ENCODE results near the gene CCDC68. TPM values are rescaled to one million over a fixed set of nuclear protein-coding genes. Genes with fewer than 3 reads are reported as not detected.

Gene CCDC68
- total RNA-seq, 3 donors from 2014 or later (not counting 1 experiment from before 2014, with no cell fraction given), result not detected

GRCh38 chr18:54883816-54884604, 75.3 kb downstream of the CCDC68 start:
- H3K27ac Mint-ChIP-seq, result peak overlapping the region in 1 of 2 donors; percentile 21
- H3K27ac ChIP-seq (ENCODE audit: low read length), result no peak overlapping the region
- H3K9me3 Mint-ChIP-seq, result no peaks in the 10 kb centered on the region
- no peaks in the 10 kb centered on the region for H3K9me3 ChIP-seq (ENCODE audit: control insufficient read depth, insufficient read depth, low read length)
- H3K36me3 ChIP-seq (ENCODE audit: control insufficient read depth, insufficient read depth, low read length), result peaks cover 52% of the 10 kb centered on the region
- H3K4me1 ChIP-seq (ENCODE audit: control insufficient read depth, insufficient read depth, low read length), result no peaks in the 10 kb centered on the region
- H3K4me1 Mint-ChIP-seq, result peaks cover 0 to 18% of the 10 kb centered on the region in 2 donors
- 96% methylated on average over 4 of the region's 6 CpGs for WGBS (ENCODE audit: insufficient coverage)
- ATAC-seq (no peak), DNase-seq (no peak)
- no peaks in the 10 kb centered on the region for H3K27me3 ChIP-seq (ENCODE audit: control insufficient read depth, insufficient read depth, low read length)
- no peak for TF ChIP-seq CTCF (IDR thresholded peaks at IDR 0.05)
- intact Hi-C loops (cut with micrococcal nuclease), result no loop called here
- H3K36me3 Mint-ChIP-seq, result peaks cover 24% of the 10 kb centered on the region
- H3K27me3 Mint-ChIP-seq (ENCODE audit: low read depth in 2 of 2), result no peaks in the 10 kb centered on the region
- no peak overlapping the region for H3K4me3 Mint-ChIP-seq
- H3K4me3 ChIP-seq (ENCODE audit: low read length), result no peak overlapping the region

GRCh38 chr18:54882318-54882717, 76.9 kb downstream of the CCDC68 start:
- ATAC-seq (no peak), DNase-seq (no peak)
- Mint-ChIP-seq H3K27ac (peak overlapping the region in 1 of 2 donors; percentile 6), H3K9me3 (no peaks in the 10 kb centered on the region), H3K27me3 (ENCODE audit: low read depth in 2 of 2) (no peaks in the 10 kb centered on the region), H3K4me1 (peaks cover 0 to 18% of the 10 kb centered on the region in 2 donors), H3K36me3 (peaks cover 10% of the 10 kb centered on the region), H3K4me3 (no peak overlapping the region)
- no peak overlapping the region for H3K4me3 ChIP-seq (ENCODE audit: low read length)
- H3K27me3 ChIP-seq (ENCODE audit: control insufficient read depth, insufficient read depth, low read length), result no peaks in the 10 kb centered on the region
- H3K4me1 ChIP-seq (ENCODE audit: control insufficient read depth, insufficient read depth, low read length), result no peaks in the 10 kb centered on the region
- H3K9me3 ChIP-seq (ENCODE audit: control insufficient read depth, insufficient read depth, low read length), result no peaks in the 10 kb centered on the region
- peaks cover 46% of the 10 kb centered on the region for H3K36me3 ChIP-seq (ENCODE audit: control insufficient read depth, insufficient read depth, low read length)
- WGBS (ENCODE audit: insufficient coverage), result 96% methylated on average over 4 of the region's 4 CpGs
- H3K27ac ChIP-seq (ENCODE audit: low read length), result no peak overlapping the region
- intact Hi-C loops (cut with micrococcal nuclease), result no loop called here
- no peak for TF ChIP-seq CTCF (IDR thresholded peaks at IDR 0.05)

- H3K27ac Mint-ChIP-seq, result no peak overlapping the region
- no peak for TF ChIP-seq CTCF (IDR thresholded peaks at IDR 0.05)
Observed at GRCh38 chr18:54881229-54881768, 78.0 kb downstream of the CCDC68 start.

More at GRCh38 chr18:54881229-54881768, 78.0 kb downstream of the CCDC68 start:
- no peak overlapping the region for H3K4me3 ChIP-seq (ENCODE audit: low read length)
- no peaks in the 10 kb centered on the region for H3K9me3 Mint-ChIP-seq
- H3K36me3 Mint-ChIP-seq, result peaks cover 10% of the 10 kb centered on the region
- 92% methylated on average over 6 of the region's 6 CpGs for WGBS (ENCODE audit: insufficient coverage)
- H3K27ac ChIP-seq (ENCODE audit: low read length), result no peak overlapping the region
- no peaks in the 10 kb centered on the region for H3K27me3 ChIP-seq (ENCODE audit: control insufficient read depth, insufficient read depth, low read length)
- H3K36me3 ChIP-seq (ENCODE audit: control insufficient read depth, insufficient read depth, low read length), result peaks cover 46% of the 10 kb centered on the region
- ATAC-seq (no peak), DNase-seq (no peak)
- peaks cover 8 to 26% of the 10 kb centered on the region in 2 donors for H3K4me1 Mint-ChIP-seq
- H3K9me3 ChIP-seq (ENCODE audit: control insufficient read depth, insufficient read depth, low read length), result no peaks in the 10 kb centered on the region
- no peaks in the 10 kb centered on the region for H3K4me1 ChIP-seq (ENCODE audit: control insufficient read depth, insufficient read depth, low read length)
- H3K4me3 Mint-ChIP-seq, result no peak overlapping the region
- intact Hi-C loops (cut with micrococcal nuclease), result no loop called here
- H3K27me3 Mint-ChIP-seq (ENCODE audit: low read depth in 2 of 2), result no peaks in the 10 kb centered on the region

Data from natural killer cell (primary cell).